NCI-H1436 (cell line): Measurements from ENCODE around the gene CSF1R.

ENCODE experiments used
- DNase-seq: peaks from one replicate; lab custom pipeline; 2025; lab: John Stamatoyannopoulos, UW

CSF1R gene

DNA sequence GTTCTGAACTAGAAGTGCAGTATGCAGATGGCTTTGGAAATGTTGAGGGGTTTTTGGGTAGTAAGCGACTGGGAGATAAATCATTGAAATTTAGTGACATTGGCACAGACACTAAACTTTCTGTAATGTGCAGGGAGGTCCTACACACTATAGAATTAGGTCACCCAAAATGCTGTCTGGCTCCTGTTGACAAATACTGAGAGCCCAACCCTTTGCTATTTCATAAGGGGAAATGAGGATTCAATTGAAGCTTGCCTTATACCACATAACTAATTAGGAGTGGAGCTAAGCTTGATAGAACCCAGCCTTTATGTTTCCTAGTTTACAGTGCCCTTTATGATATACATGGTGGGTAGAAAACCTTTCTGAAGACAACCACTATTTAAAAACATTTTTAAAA lies 63.2 kb downstream of the CSF1R start:
- no peak for DNase-seq

DNA sequence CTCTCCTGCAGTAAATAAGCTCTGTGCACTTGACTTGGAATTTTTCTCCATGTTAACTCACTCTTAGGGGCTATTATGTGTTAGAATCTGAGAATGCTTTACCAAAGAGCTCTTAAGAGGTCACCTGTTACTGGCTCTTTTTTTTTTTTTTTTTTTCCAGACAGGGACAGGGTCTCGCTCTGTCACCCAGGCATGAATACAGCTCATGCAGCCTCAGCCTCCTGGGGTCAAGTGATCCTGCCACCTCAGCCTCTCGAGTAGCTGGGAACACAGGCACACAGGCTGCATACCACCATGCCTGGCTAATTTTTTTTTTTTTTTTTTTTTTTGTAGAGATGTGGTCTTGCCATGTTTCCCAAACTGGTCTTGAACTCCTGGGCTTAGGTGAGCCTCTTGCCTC lies 63.7 kb downstream of the CSF1R start:
- DNase-seq = no peak

DNA sequence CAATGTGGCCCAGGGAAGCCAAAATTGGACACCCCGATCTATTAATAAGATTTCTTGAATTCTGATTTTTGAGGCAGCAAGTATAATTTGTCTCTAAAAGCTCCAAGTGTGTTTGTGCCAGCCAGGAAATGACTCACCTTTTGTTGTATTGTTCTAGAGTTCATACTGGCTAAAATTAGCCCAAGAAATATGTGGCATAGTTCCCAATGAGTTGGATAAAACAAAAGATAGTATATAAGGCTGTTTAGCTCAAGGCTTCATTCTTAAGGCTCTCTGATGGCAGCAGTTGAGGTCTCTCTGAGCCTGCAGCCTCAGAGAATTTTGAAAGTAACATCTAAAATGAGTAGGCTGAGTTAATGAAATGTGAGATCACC lies 64.2 kb downstream of the CSF1R start:
- no peak for DNase-seq

DNA sequence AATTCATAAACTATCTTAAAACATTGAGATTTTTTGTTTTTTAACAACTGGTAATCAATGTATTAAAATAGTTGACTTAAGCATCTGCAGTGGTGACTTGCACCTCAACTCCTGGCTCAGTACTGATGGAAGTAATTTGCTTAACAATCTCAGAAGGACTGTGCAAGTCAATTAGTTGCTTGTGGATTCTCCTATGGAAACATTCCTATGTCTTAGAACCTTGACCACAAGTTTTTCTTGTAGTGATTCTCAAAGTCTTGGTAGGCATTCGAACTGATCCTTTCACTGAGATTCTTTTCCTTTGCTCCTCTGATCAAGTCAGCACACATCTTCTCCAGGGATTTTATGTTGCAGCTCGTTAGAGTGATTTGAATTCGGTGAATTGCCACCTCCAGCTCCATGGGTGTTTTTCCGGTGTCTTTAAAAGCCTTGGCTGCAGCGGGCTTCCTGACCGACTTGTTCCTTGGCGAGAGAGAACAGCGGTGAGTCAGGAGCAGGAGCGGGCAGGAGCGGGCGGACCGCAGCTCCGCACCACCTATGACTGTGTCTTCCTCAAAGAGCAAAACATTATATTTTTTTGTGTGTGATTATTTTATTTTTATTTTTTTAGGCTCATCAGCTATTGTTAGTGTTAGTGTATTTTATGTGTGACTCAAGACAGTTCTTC lies 64.7 kb downstream of the CSF1R start:
- no peak for DNase-seq

DNA sequence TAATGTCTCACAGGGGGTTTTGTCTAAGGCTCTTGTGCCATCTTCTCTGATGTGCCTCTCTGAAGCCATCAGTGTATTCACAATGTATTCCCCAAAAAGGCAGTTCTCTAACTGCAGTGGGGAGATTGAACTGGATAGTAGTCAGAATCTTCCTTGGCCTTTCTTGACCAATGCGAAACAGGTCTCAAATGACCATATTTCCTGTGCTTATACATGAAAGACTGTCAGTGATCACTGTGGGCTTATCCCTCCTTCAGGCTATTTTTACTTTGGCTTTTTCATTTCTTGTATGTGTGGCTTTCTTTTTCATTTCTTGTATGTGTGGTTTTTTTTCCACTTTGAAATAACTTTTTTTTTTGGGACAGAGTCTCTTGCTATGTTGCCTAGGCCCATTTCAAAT lies 66.1 kb downstream of the CSF1R start:
- DNase-seq = no peak

DNA sequence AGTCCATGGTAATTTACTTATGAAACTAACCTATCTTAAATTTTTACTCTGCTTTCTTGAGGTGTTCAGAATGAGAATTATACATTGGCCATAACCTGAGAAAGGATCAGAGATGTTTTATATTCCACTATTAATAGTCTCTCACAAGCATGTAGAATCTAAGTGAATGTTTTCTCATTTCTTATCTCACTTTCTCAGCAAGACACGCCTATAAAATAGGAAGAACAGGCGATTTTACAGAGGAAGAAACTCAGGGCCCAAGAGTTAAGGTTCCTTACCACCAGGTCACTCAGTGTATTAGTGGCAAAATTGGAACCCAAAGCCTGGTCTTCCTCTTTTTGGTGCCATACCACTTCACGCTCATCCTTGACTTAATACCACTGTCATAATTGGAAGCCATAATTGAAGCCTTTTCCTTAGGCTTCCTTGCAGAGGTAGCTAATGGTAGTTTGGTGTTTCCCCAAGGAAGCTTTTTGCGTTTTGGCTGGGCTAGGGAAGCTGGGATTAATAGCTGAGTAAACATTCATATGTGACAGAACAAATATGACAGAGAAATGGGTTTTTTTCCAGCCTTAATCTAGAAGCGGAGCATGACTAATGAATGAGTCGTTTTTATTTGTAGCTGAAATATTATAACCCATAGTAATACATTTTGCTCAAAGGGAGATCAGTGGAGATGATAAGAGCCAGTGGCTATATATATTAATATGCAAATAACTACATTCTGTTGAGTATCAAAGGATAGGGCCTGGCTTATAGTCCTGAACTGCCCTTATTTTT lies 68.9 kb downstream of the CSF1R start:
- DNase-seq = no peak

DNA sequence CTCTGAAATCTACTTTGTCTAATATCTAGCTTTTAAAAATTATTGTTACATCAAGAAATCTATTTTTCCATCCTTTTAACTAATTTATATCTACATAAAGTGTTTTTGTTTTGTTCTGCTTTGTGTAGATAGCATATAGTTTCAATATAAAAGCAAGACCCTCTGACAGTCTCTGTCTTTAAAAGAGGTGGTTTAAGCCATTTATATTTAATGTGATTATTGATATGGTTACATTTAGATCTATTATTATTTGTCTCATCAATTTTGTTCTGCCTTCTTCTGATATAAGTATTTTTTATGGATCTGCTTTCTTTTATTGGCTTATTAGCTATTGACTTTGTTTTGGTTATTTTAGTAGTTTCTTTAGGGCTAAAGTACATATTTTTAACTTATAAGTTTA lies 69.8 kb downstream of the CSF1R start:
- DNase-seq = no peak

DNA sequence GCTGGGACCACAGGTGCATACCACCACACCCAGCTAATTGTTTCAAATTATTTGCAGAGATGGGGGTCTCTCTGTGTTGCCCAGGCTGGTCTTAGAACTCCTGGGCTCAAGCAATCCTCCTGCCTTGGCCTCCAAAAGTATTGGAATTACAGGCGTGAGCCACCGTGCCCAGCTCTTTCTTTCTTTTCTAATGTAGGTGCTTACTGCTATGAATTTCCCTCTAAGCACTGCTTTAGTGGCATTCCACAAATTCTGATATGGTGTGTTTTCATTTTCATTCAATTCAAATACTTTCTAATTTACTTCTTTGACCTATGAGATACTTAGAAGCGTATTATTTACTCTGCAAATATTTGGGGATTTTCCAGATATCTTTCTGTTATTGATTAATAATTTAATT lies 70.9 kb downstream of the CSF1R start:
- DNase-seq = no peak

DNA sequence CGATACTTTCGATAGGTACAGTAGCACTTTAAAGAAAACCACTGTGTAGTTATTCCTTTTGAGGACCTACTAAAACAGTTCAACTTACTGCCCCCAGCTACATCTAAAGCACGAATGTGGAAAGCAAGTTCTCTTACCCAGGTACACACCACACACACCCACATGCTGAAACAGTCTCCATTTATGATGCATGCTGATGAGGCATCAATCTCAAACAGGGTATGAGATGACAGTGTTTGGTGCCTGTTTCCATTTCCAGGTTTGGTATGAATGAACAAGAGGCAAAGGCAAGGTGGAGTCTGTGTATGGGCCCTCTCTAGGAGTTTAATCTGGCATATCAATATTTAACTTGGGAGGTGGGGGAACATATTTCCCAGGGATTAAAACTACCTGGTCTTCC lies 71.9 kb downstream of the CSF1R start:
- DNase-seq = no peak

DNA sequence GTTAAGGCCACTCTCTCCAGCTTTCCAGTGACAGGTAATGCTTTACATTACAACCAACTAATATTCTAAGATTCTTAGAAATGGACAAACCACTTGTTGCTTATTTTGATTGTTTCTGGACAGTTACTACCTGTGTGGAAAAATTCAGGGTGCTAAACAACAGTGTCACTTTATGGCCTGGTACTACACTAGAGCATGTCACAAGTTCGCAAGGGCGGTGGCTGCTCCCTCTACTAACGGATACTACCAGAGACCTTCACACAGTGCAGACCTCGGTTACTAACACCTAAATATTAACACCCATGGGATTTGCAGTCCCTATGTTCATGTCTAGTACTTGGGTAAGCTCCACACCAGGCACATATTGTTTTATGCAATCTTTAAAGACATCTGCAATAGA lies 72.4 kb downstream of the CSF1R start:
- no peak for DNase-seq

DNA sequence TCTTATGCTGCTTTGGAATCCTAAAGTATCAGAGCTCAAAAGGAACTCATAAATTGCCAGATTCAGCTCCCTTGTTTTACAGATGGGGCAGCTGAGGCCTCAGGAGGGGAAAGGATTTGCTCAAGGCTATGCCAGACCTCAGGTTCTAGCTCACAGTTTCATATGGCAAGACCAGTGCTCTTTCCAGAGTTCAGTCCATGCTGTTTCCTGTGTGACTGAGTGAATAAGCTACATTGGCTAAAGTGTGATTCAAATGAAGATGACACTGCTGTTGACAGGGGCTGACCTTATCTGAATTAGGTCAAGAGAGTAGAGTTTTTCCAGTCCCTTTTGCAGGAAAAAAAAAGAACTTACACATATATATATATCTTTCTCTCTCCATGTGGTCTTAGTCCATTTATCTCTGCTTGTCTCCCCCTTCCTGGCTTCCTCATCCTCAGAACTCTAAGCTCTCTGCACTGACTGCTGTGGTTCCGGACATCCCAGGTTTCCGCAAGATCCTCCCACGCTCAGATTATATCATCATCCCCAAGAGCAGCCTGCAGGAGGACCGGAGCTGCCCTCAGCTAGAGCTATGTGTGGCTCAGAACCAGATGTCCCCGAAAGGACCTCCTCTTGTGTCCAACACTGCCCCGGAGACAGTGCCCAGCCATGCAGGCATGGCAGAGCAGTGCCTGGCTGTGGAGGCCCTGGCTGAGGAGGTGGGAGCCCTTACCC lies 76.5 kb downstream of the CSF1R start:
- no peak for DNase-seq

DNA sequence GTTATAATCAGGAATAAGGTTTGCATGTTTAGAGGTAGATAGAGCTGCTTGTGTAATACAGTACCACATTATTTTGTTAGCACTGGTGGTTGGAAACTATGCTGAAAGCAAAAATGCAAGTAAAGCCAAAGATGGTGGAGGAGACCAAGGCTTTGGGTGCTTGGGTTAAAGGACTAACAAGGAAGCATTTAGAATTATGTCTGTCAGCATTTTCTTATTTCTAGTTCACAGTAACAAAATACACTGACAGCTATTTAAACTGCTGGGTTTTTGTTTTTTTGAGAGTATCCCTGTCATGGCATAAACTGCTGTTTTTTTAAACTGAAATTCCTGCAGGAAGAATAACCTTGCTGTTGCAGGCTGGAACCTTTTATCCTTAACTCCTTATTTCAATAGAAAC lies 79.3 kb downstream of the CSF1R start:
- no peak for DNase-seq

DNA sequence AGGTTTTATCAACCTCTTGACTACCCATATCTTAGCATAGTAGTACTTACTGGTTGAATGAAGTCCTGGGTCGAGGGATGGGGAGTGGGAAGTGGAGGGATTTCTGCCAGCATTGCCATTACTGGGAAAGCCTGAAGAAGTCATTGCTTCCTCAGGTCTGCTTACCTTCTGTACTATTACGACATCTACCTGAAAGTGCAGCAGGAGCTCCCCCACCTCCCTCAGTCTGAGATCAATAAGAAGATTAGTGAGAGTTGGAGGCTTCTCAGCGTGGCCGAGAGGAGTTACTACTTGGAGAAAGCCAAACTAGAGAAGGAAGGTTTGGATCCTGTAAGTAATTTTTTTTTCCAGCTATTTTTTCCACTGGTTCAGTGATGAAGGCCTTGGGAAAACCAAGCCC lies 80.0 kb downstream of the CSF1R start:
- DNase-seq = no peak
